ENCODE data around the gene LPP.
A peak's percentile ranks its signal among the peaks of the same experiment; 100 is the strongest.

LPP gene

GRCh38 chr3:188775412-188775811, 621.5 kb downstream of the LPP start:
- DNase-seq = no peak
- intact Hi-C loops (cut with DNase I) = no loop called here

DNA sequence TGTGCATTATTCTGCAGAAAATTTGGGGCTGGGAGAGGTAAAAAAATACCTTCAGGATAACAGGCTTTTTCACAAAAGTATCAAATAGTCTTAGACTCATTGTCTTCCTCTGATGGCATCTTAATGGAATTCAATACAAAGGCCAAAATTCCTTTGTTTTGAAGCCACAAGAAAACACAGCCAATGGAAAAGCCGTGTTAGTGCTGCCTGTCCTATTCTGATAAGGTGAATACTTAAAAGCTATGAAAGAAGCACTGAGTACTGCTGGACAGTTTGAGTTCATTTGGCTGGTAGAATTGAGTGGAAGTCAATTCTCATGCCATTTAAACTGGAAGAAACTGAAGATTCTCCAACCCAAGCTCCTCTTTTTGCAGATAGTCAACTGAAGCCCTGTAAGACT, 622.5 kb downstream of the LPP start:
- intact Hi-C loops (cut with DNase I) = no loop called here
- DNase-seq = no peak

GRCh38 chr3:188778091-188778852, 624.3 kb downstream of the LPP start:
- DNase-seq = no peak
- intact Hi-C loops (cut with DNase I) = no loop called here

GRCh38 chr3:188779281-188779980, 625.5 kb downstream of the LPP start:
- no peak for DNase-seq
- intact Hi-C loops (cut with DNase I) = no loop called here

GRCh38 chr3:188780193-188781147, 626.5 kb downstream of the LPP start:
- DNase-seq = peak in 7 of 42 donors; percentile 7 to 55 (median 24)
- intact Hi-C loops (cut with DNase I) = no loop called here

DNA sequence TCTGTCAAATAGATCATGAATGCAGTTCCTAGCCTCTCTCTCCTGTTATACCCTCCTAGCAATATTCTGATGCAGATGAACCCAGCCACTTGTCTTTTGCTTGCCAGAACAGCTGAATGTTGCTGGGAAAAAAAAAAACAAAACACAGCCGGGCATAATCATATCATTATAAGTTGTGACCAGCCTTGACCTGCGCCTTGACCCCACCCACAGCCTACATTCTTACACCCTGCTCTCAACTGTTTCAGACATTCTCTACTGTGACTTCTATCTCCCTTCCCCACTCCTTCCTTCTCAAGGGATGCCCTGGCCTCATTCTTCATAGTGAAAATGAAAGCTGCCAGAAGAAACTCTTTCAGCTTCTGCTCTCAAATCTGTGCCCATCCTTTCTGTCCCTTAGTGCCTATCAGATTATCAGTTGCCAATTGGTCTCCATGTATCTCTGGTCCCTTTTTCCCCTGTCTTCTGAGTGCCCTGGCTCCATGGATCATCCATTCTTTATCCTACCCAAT, 628.7 kb downstream of the LPP start:
- intact Hi-C loops (cut with DNase I) = no loop called here
- no peak for DNase-seq

- intact Hi-C loops (cut with DNase I) = no loop called here
- DNase-seq = no peak
These were observed 632.5 kb downstream of the LPP start for GRCh38 chr3:188786424-188786823.

- DNase-seq = peak in 6 of 42 donors; percentile 10 to 41 (median 27)
These were observed 634.7 kb downstream of the LPP start for GRCh38 chr3:188788621-188789081.

DNA sequence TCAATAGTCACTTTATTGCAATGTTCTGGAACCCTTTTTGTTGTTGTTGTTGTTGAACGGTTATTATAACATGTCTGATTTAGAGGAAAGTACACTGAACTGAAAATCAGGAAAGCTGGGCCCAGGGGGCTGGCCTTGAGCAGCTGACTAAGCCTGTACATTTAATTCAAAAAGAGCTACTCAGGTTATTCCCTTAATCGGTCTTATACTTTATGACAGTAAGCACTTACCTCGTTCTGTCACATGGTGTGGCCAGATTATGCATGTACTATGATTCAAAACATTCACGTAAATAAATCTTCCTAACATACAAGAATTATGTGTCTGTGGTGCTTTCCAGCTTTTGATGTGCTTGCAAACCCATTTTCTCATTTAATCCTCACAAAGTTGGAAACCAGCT, 635.3 kb downstream of the LPP start:
- no peak for DNase-seq
- intact Hi-C loops (cut with DNase I) = no loop called here

More at GRCh38 chr3:188788621-188789081, 634.7 kb downstream of the LPP start:
- intact Hi-C loops (cut with DNase I) = no loop called here

DNA sequence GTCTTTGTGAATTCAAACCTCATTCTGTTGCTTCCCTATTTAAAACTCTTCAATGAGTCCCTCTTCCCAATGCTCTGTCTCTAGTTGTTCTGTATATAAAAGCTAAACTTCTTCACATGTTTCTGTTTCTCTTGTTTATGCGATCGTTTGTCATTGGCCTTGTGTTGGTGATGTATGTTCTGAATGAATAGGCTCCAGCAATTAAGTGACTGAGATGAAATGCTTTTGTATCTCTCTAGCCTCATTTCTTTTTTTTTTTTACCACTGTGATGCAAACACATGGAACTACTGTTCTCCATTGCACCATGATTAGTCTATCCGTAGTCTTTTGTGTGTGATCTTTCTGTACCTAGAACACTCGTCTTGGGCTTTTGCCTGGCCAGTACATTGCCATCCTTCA, 637.4 kb downstream of the LPP start:
- DNase-seq = no peak
- intact Hi-C loops (cut with DNase I) = no loop called here

GRCh38 chr3:188792793-188793192, 638.8 kb downstream of the LPP start:
- DNase-seq = peak; percentile 44 to 84 (median 63)
- intact Hi-C loops (cut with DNase I) = no loop called here

GRCh38 chr3:188796122-188796631, 642.2 kb downstream of the LPP start:
- intact Hi-C loops (cut with DNase I) = no loop called here
- DNase-seq = peak in 14 of 42 donors; percentile 14 to 54 (median 32)

DNA sequence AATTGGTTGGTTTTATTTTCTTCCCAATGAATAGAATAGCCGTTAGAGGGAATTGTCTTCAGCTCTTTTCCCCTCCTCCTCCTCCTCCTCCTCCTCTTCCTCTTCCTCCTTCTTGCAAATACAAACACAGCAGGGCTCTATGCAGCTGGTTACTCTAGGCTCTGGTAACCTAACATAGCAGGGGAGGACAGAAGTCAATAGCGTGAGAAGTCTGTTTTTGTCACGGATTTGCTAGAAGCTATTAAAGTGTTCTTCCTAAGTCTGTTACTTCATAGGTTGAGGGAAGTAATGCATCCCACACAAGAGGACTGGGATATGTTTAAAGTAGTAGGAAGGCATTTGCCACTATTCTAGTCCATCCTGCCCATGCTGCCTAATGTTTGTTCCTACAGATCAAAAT, 643.1 kb downstream of the LPP start:
- no peak for DNase-seq
- intact Hi-C loops (cut with DNase I) = no loop called here

- no peak for DNase-seq
- intact Hi-C loops (cut with DNase I) = no loop called here
These were observed 644.7 kb downstream of the LPP start for GRCh38 chr3:188798556-188799145.

- no peak for DNase-seq
- intact Hi-C loops (cut with DNase I) = no loop called here
These were observed 647.4 kb downstream of the LPP start for GRCh38 chr3:188801393-188801792.

DNA sequence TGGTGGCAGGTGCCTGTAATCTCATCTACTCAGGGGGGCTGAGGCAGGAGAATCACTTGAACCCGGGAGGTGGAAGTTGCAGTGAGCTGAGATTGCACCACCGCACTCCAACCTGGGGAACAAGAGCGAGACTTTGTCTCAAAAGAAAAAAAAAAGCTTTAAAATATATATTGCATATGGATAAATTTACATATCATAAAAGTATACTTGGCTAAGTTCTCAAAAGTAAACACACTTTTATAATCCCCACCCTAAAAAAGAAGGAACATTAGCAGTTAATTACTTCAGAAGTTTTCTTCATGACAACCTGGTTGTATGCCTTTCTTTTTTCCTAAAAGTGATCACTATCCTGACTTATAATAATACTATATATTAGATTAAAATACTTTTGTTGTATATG, 648.7 kb downstream of the LPP start:
- intact Hi-C loops (cut with DNase I) = no loop called here
- DNase-seq = no peak

GRCh38 chr3:188807006-188807405, 653.0 kb downstream of the LPP start:
- no peak for DNase-seq
- intact Hi-C loops (cut with DNase I) = no loop called here

DNA sequence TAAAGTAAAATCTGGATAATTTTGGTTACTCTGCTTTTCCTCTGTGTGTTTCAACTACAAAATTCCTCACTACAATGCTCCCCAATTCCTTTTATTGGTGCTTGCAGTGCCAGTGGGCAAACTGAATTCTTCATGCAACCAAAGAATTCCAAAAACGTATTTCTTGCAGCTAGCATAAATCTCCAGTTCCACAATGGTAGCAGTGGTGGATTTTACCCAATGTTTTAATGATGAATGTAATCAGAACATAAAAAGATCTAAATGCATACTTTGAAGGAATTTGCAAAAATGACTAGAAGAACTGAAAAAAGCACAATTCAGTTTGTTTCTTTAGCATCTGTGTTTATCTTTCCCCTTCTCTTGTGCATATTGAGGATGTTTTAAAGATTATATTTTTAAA, 658.2 kb downstream of the LPP start:
- intact Hi-C loops (cut with DNase I) = no loop called here
- no peak for DNase-seq

DNA sequence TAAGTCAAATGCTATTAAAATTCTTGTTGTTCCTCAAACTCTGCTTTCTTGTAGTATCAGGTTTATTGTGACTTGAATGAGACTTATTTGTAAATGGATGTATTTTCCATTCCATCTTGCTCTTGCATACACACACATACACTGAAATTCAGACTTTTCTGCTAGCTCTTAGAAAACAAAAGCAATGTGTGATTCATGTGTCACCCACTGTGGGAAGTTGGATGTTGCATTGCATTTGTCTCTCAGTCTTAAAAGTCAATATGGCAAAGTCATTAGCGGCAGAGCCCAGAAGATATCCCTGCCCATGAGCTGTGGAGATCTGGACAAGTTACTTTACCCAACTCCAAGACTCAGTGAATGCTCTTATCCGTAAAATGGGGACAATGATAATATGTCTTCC, 660.6 kb downstream of the LPP start:
- intact Hi-C loops (cut with DNase I) = no loop called here
- DNase-seq = no peak

Measured in head of caudate nucleus (tissue), 42 donors.